Lower leg skin (tissue), 3 donors: ENCODE data around the gene BDKRB2.

Experiments
- CTCF ChIP-seq, 3 donors: fragments of 450-650 bp; IDR thresholded peaks; one replicate each; pipeline ENCODE4 v1.5.1; 2016; ENCODE audit warnings: antibody characterized with exemption in 3 of 3, mild to moderate bottlenecking in 3 of 3, moderate library complexity in 2 of 3
- POLR2A ChIP-seq, 2 donors: fragments of 450-650 bp; IDR thresholded peaks; one replicate each; pipeline ENCODE4 v1.6.1; 2016 to 2017; ENCODE audit warnings: antibody characterized with exemption in 2 of 2, mild to moderate bottlenecking in 1 of 2, moderate library complexity in 1 of 2

- no peak for TF ChIP-seq CTCF (IDR thresholded peaks at IDR 0.05)
- TF ChIP-seq POLR2A (IDR thresholded peaks at IDR 0.05), result no peak
Observed at GRCh38 chr14:96165493-96166436, 38.9 kb upstream of the BDKRB2 start.
